ENCODE data around the gene TASL.

DNA sequence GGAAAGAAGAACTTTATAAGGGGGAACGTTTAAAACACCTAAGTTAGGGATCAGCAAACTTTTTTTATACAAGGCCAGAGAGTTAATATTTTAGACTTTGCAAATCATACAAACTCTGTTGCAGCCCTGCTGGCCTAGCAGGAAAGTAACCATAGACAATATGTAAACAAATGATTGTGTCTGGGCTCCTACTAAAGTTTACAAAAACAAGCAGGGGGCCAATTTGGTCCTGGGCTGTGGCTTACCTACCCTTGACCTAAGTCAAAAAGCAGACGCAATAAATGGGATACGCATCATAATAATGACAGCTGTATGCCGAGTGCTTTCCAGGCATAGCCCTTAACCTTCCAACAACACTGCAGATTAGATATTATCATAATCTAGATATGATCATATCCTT, 4.9 kb downstream of the TASL start:
- TF ChIP-seq, protein P1, sequence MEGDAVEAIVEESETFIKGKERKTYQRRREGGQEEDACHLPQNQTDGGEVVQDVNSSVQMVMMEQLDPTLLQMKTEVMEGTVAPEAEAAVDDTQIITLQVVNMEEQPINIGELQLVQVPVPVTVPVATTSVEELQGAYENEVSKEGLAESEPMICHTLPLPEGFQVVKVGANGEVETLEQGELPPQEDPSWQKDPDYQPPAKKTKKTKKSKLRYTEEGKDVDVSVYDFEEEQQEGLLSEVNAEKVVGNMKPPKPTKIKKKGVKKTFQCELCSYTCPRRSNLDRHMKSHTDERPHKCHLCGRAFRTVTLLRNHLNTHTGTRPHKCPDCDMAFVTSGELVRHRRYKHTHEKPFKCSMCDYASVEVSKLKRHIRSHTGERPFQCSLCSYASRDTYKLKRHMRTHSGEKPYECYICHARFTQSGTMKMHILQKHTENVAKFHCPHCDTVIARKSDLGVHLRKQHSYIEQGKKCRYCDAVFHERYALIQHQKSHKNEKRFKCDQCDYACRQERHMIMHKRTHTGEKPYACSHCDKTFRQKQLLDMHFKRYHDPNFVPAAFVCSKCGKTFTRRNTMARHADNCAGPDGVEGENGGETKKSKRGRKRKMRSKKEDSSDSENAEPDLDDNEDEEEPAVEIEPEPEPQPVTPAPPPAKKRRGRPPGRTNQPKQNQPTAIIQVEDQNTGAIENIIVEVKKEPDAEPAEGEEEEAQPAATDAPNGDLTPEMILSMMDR (IDR thresholded peaks at IDR 0.05), result no peak
- no peak for TF ChIP-seq POLR2A (IDR thresholded peaks at IDR 0.05)

Measured in breast epithelium (tissue), 3 donors.